WTC11 (cell line): ENCODE measurements around the gene DOK7.

ENCODE experiments used
- ELF4 ChIP-seq: sonication (generic); formaldehyde crosslinking; IDR thresholded peaks from 2 replicates; pipeline ENCODE4 v1.8.1; 2022; ENCODE audit warnings: low read depth, mild to moderate bottlenecking, moderate library complexity, missing genetic modification reagents
- NR2C2 ChIP-seq: sonication (generic); formaldehyde crosslinking; IDR thresholded peaks from 2 replicates; pipeline ENCODE4 v1.8.0; 2022; ENCODE audit warnings: mild to moderate bottlenecking, missing genetic modification reagents
- PRRX2 ChIP-seq: fragments of 250-450 bp; sonication (Bioruptor Pico); IDR thresholded peaks from 2 replicates; pipeline ENCODE4 v1.8.0; 2021; ENCODE audit warnings: mild to moderate bottlenecking
- RELA ChIP-seq: sonication (generic); formaldehyde crosslinking; IDR thresholded peaks from 2 replicates; pipeline ENCODE4 v1.8.1; 2022; ENCODE audit warnings: missing genetic modification reagents, mild to moderate bottlenecking, borderline replicate concordance
- ZNF121 ChIP-seq: sonication (generic); formaldehyde crosslinking; IDR thresholded peaks from 2 replicates; pipeline ENCODE4 v1.8.0; 2023; ENCODE audit warnings: missing genetic modification reagents
- TF ChIP-seq, protein P1 (sequence below): fragments of 200-600 bp; IDR thresholded peaks from 2 replicates; pipeline ENCODE4 v1.8.0; 2022; ENCODE audit warnings: antibody characterized with exemption
- TF ChIP-seq, protein P2 (sequence below): fragments of 250-450 bp; sonication (Bioruptor Pico); IDR thresholded peaks from 2 replicates; pipeline ENCODE4 v2.1.2; 2022; ENCODE audit warnings: mild to moderate bottlenecking, moderate library complexity
- TF ChIP-seq, protein P3 (sequence below): sonication (generic); formaldehyde crosslinking; IDR thresholded peaks from 2 replicates; pipeline ENCODE4 v1.8.1; 2023; ENCODE audit warnings: mild to moderate bottlenecking, missing genetic modification reagents, moderate library complexity
- TF ChIP-seq, protein P4 (sequence below): sonication (generic); formaldehyde crosslinking; IDR thresholded peaks from 2 replicates; pipeline ENCODE4 v1.8.0; 2022; ENCODE audit warnings: mild to moderate bottlenecking, missing genetic modification reagents
- TF ChIP-seq, protein P5 (sequence below): sonication (generic); formaldehyde crosslinking; conservative IDR thresholded peaks from 2 replicates; pipeline ENCODE4 v1.8.1; 2022; ENCODE audit warnings: mild to moderate bottlenecking, missing genetic modification reagents
- TF ChIP-seq, protein P6 (sequence below): sonication (generic); formaldehyde crosslinking; IDR thresholded peaks from 2 replicates; pipeline ENCODE4 v1.8.1; 2022; ENCODE audit warnings: mild to moderate bottlenecking, moderate library complexity, missing genetic modification reagents
- TF ChIP-seq, protein P7 (sequence below): sonication (generic); formaldehyde crosslinking; IDR thresholded peaks from 2 replicates; pipeline ENCODE4 v1.8.1; 2023; ENCODE audit warnings: mild to moderate bottlenecking, missing genetic modification reagents, borderline replicate concordance
- TF ChIP-seq, protein P8 (sequence below): sonication (generic); formaldehyde crosslinking; IDR thresholded peaks from 2 replicates; pipeline ENCODE4 v1.8.0; 2022; ENCODE audit warnings: missing genetic modification reagents
- TF ChIP-seq, protein P9 (sequence below): fragments of 250-450 bp; sonication (Bioruptor Pico); IDR thresholded peaks from 2 replicates; pipeline ENCODE4 v1.9.0; 2021; ENCODE audit warnings: mild to moderate bottlenecking

DNA sequence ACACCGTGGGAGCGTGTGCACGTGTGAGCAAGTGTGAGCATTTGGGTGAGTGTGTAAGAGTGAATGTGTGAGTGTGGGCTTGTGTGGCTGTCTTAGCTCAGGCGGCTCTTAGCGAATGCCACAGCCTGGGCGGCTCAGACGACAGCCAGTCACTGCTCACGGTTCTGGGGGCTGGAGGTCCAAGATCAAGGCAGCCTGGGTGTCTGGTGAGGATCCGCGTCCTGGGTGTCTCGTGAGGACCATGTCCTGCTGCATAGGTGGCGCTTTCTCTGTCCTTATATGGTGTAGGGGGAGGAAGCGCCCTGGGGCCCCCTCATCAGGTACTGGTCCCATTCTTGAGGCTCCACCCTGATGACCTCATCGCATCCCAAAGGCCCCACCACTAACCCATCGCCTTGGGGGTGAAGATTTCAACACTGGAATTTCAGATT, 4.5 kb downstream of the DOK7 start:
- TF ChIP-seq, protein P1, sequence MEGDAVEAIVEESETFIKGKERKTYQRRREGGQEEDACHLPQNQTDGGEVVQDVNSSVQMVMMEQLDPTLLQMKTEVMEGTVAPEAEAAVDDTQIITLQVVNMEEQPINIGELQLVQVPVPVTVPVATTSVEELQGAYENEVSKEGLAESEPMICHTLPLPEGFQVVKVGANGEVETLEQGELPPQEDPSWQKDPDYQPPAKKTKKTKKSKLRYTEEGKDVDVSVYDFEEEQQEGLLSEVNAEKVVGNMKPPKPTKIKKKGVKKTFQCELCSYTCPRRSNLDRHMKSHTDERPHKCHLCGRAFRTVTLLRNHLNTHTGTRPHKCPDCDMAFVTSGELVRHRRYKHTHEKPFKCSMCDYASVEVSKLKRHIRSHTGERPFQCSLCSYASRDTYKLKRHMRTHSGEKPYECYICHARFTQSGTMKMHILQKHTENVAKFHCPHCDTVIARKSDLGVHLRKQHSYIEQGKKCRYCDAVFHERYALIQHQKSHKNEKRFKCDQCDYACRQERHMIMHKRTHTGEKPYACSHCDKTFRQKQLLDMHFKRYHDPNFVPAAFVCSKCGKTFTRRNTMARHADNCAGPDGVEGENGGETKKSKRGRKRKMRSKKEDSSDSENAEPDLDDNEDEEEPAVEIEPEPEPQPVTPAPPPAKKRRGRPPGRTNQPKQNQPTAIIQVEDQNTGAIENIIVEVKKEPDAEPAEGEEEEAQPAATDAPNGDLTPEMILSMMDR, result no peak
- TF ChIP-seq, protein P2, sequence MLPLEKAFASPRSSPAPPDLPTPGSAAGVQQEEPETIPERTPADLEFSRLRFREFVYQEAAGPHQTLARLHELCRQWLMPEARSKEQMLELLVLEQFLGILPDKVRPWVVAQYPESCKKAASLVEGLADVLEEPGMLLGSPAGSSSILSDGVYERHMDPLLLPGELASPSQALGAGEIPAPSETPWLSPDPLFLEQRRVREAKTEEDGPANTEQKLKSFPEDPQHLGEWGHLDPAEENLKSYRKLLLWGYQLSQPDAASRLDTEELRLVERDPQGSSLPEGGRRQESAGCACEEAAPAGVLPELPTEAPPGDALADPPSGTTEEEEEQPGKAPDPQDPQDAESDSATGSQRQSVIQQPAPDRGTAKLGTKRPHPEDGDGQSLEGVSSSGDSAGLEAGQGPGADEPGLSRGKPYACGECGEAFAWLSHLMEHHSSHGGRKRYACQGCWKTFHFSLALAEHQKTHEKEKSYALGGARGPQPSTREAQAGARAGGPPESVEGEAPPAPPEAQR, result no peak
- no peak for TF ChIP-seq RELA (CRISPR knock-in tag)
- no peak for TF ChIP-seq ELF4
- TF ChIP-seq, protein P3, sequence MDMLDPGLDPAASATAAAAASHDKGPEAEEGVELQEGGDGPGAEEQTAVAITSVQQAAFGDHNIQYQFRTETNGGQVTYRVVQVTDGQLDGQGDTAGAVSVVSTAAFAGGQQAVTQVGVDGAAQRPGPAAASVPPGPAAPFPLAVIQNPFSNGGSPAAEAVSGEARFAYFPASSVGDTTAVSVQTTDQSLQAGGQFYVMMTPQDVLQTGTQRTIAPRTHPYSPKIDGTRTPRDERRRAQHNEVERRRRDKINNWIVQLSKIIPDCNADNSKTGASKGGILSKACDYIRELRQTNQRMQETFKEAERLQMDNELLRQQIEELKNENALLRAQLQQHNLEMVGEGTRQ (CRISPR knock-in tag), result no peak
- TF ChIP-seq, protein P4, sequence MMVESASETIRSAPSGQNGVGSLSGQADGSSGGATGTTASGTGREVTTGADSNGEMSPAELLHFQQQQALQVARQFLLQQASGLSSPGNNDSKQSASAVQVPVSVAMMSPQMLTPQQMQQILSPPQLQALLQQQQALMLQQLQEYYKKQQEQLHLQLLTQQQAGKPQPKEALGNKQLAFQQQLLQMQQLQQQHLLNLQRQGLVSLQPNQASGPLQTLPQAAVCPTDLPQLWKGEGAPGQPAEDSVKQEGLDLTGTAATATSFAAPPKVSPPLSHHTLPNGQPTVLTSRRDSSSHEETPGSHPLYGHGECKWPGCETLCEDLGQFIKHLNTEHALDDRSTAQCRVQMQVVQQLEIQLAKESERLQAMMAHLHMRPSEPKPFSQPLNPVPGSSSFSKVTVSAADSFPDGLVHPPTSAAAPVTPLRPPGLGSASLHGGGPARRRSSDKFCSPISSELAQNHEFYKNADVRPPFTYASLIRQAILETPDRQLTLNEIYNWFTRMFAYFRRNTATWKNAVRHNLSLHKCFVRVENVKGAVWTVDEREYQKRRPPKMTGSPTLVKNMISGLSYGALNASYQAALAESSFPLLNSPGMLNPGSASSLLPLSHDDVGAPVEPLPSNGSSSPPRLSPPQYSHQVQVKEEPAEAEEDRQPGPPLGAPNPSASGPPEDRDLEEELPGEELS (CRISPR knock-in tag), result no peak
- TF ChIP-seq, protein P5, sequence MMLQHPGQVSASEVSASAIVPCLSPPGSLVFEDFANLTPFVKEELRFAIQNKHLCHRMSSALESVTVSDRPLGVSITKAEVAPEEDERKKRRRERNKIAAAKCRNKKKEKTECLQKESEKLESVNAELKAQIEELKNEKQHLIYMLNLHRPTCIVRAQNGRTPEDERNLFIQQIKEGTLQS (CRISPR knock-in tag), result no peak
- TF ChIP-seq, protein P6, sequence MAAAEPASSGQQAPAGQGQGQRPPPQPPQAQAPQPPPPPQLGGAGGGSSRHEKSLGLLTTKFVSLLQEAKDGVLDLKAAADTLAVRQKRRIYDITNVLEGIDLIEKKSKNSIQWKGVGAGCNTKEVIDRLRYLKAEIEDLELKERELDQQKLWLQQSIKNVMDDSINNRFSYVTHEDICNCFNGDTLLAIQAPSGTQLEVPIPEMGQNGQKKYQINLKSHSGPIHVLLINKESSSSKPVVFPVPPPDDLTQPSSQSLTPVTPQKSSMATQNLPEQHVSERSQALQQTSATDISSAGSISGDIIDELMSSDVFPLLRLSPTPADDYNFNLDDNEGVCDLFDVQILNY (CRISPR knock-in tag), result no peak
- TF ChIP-seq, protein P7, sequence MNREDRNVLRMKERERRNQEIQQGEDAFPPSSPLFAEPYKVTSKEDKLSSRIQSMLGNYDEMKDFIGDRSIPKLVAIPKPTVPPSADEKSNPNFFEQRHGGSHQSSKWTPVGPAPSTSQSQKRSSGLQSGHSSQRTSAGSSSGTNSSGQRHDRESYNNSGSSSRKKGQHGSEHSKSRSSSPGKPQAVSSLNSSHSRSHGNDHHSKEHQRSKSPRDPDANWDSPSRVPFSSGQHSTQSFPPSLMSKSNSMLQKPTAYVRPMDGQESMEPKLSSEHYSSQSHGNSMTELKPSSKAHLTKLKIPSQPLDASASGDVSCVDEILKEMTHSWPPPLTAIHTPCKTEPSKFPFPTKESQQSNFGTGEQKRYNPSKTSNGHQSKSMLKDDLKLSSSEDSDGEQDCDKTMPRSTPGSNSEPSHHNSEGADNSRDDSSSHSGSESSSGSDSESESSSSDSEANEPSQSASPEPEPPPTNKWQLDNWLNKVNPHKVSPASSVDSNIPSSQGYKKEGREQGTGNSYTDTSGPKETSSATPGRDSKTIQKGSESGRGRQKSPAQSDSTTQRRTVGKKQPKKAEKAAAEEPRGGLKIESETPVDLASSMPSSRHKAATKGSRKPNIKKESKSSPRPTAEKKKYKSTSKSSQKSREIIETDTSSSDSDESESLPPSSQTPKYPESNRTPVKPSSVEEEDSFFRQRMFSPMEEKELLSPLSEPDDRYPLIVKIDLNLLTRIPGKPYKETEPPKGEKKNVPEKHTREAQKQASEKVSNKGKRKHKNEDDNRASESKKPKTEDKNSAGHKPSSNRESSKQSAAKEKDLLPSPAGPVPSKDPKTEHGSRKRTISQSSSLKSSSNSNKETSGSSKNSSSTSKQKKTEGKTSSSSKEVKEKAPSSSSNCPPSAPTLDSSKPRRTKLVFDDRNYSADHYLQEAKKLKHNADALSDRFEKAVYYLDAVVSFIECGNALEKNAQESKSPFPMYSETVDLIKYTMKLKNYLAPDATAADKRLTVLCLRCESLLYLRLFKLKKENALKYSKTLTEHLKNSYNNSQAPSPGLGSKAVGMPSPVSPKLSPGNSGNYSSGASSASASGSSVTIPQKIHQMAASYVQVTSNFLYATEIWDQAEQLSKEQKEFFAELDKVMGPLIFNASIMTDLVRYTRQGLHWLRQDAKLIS (CRISPR knock-in tag), result no peak
- no peak for TF ChIP-seq ZNF121 (CRISPR knock-in tag)
- no peak for TF ChIP-seq NR2C2
- TF ChIP-seq PRRX2, result no peak
- TF ChIP-seq, protein P8, sequence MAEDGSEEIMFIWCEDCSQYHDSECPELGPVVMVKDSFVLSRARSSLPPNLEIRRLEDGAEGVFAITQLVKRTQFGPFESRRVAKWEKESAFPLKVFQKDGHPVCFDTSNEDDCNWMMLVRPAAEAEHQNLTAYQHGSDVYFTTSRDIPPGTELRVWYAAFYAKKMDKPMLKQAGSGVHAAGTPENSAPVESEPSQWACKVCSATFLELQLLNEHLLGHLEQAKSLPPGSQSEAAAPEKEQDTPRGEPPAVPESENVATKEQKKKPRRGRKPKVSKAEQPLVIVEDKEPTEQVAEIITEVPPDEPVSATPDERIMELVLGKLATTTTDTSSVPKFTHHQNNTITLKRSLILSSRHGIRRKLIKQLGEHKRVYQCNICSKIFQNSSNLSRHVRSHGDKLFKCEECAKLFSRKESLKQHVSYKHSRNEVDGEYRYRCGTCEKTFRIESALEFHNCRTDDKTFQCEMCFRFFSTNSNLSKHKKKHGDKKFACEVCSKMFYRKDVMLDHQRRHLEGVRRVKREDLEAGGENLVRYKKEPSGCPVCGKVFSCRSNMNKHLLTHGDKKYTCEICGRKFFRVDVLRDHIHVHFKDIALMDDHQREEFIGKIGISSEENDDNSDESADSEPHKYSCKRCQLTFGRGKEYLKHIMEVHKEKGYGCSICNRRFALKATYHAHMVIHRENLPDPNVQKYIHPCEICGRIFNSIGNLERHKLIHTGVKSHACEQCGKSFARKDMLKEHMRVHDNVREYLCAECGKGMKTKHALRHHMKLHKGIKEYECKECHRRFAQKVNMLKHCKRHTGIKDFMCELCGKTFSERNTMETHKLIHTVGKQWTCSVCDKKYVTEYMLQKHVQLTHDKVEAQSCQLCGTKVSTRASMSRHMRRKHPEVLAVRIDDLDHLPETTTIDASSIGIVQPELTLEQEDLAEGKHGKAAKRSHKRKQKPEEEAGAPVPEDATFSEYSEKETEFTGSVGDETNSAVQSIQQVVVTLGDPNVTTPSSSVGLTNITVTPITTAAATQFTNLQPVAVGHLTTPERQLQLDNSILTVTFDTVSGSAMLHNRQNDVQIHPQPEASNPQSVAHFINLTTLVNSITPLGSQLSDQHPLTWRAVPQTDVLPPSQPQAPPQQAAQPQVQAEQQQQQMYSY, result no peak
- TF ChIP-seq, protein P9, sequence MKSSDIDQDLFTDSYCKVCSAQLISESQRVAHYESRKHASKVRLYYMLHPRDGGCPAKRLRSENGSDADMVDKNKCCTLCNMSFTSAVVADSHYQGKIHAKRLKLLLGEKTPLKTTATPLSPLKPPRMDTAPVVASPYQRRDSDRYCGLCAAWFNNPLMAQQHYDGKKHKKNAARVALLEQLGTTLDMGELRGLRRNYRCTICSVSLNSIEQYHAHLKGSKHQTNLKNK (CRISPR knock-in tag), result no peak
